Muscle of back (tissue), 11 donors: ENCODE data around the gene WIPF3. TPM values are rescaled to one million over a fixed set of nuclear protein-coding genes. Genes with fewer than 3 reads are reported as not detected.

Source experiments
- DNase-seq, 3 donors: peaks; one replicate each; pipeline versions ENCODE4 v3.0.0 to v3.0.0-alpha.2; 2013
- polyA plus RNA-seq, 10 donors: library from polyadenylated mRNA; unstranded; fragments of 120-200 nt; gene quantifications; one replicate each; pipeline ENCODE4 v1.2.1, GENCODE V29; 2013; ENCODE audit not compliant: insufficient read length in 10 of 10

The WIPF3 gene
- polyA plus RNA-seq, 10 donors, result 14.8 to 36.0 (median 18.6) TPM

DNA sequence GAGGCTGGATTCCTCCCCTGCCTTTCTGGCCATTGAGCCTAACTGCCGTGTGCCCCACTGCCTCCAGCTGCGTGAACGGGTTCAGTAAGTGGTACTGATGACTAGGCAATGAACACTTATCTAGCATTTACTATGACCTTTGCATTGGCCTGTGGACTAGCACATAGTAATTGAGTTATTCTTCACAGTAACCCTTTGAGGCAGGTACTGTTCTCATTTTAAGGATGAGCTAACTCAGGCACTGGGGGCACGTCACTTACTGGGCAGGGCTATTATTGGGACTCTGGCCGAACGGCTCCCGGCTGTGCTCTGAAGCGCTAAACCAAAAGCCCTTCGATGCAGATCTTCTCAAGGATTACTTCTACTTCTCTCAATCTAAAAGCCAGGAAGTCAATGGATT lies 38.3 kb downstream of the WIPF3 start:
- DNase-seq, result no peak

- no peak for DNase-seq
These were observed 41.2 kb downstream of the WIPF3 start for GRCh38 chr7:29847496-29847895.

GRCh38 chr7:29847916-29848315 lies 41.6 kb downstream of the WIPF3 start:
- no peak for DNase-seq

DNA sequence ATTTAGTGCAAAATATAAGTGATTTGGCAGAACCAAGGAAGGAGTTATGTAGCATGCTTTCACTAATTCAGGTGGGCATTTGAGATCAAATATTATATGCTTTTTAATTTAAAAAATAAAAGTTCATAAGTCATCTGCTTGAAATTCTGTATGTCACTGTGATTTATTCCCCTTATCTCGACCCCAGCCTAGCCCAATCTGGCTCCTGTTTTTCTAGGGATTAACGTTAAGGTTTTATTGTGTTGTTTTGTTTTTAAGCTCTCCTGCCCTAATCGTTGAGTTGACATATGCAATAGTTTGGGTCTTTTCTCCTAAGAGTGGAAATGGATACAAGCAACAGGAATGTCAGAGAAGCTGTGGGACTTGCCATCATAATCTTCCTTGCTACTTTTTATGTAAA lies 42.6 kb downstream of the WIPF3 start:
- no peak for DNase-seq

- peak in 1 of 3 donors; percentile 43 for DNase-seq
These were observed 45.2 kb downstream of the WIPF3 start for GRCh38 chr7:29851487-29851886.

- no peak for DNase-seq
These were observed 46.1 kb downstream of the WIPF3 start for GRCh38 chr7:29852457-29852856.

DNA sequence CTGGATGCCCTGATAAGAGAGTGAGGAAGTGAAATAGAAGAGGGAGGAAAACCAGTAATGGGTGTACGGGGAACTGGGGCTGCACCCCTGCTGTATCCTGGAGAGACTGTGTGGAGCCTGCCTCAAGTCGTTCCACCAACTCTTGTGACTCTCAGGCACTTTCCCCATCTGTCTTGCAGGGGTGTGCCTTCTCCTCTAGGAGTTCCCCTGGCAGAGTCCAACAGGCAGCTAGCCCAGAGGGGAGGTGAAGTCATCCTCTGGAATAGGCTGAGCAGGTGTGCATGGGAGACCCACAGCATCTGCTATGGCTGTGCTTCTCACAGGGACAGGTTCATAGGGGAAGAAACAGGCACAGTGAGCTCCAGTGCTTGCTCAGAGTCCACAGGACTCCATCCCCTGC lies 46.8 kb downstream of the WIPF3 start:
- DNase-seq, result peak in 1 of 3 donors; percentile 27

DNA sequence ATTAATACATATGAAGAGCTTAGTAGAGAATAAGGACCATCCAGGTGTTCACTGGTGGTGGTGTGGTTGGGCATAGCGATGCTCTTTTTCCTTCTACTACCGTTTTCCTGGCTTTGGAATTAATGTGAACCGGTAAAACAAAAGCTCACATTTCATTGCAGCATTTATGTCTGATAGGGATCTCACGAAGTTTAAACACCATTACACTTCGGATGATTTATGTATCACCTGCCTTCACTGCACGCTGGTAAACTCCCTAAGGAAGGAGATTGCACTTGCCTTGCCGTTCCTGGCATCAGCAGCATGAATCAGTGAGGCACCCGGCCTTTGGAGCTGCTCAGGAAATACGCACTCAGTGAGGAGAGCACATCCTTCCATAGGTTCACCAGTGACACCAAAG lies 47.5 kb downstream of the WIPF3 start:
- DNase-seq, result no peak

DNA sequence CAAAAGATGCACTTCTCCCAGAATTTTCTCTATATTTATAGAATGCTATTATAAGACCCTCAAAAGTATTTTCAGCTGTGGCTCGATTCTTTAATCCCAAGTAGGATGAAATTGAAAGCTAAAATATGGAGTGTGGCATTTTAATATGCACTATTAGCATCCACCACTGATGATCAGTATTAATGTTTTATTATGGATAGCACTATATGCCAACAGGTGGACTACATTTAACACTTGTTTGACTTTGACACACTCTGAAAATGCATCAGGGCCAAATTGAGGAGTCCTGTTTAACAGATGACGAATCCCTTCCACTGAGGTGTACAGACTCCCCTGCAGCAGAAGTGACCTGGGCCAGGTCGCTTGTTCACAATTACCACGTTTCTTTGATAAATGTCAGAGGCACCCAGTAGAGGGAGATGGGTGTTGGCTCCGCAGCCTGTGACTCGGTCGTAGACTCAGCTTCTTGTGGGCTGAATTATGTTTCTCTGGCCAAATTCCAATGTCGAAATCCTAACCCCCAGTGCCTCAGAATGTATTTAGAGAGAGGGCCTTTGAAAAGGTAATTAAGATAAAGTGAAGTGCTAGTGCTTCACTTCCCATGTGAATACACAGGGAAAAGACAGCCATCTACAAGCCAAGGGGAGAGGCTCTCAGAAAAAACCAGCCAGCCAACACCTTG lies 48.1 kb downstream of the WIPF3 start:
- no peak for DNase-seq

- no peak for DNase-seq
These were observed 51.3 kb downstream of the WIPF3 start for GRCh38 chr7:29857654-29858053.

- DNase-seq, result no peak
These were observed 52.1 kb downstream of the WIPF3 start for GRCh38 chr7:29858191-29858951.

GRCh38 chr7:29859104-29859503 lies 52.8 kb downstream of the WIPF3 start:
- no peak for DNase-seq

- DNase-seq, result peak in 1 of 3 donors; percentile 42
These were observed 53.3 kb downstream of the WIPF3 start for GRCh38 chr7:29859524-29860185.

DNA sequence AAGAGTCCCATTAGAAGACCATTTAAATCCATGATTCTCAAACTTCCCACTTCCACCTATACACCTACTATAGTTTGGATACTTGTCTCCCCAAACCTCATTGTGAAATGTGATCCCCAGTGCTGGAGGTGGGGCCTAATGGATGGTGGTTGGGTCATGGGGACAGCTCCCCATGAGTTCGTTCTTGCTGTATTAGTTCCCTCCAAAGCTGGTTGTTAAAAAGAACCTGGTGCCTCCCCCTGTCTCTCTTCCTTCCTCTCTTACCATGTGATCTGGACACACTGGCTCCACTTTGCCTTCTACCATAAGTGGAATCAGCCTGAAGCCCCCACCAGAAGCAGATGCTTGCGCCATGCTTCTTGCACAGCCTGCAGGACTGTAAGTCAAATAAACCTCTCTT lies 53.9 kb downstream of the WIPF3 start:
- no peak for DNase-seq

- no peak for DNase-seq
These were observed 55.6 kb downstream of the WIPF3 start for GRCh38 chr7:29861884-29862283.

DNA sequence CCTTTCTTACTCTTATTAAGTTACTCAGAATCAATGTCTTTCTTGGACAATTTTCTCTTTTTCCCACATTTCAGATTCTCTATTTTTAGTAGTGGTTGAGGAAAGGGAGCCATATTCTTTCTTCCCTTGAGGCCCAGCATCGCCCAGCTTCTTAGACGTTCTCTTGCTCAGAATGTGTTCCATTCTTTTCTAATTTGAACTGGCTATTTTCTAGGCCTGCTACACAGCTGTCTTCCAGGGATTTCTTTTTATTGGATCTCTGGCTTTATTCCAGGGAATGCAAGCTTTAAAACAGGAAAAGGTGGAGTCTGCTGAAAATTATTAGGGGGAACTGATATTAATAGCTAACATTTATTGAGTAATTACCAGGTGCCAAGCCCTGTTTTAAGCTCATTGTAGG lies 58.3 kb downstream of the WIPF3 start:
- peak in 1 of 3 donors; percentile 79 for DNase-seq

DNA sequence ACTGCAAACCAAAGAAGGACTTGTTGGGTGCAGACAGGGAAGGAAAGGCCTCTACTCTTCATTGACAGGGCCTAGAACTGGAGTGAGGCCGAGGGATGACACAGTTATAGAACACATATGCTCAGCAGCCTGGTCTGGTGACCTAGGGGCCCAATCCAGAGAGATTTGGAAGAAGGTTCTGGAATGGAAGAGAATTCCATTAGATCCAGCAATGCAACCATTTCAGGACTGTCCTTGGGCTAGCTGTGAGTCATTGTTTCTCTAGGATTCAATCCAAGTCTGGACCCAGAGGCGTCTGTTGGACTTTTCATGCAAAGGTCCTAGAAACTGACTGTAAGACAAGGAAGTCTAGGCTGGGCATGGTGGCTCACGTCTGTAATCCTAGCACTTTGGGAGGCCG lies 59.2 kb downstream of the WIPF3 start:
- no peak for DNase-seq

- no peak for DNase-seq
These were observed 60.2 kb downstream of the WIPF3 start for GRCh38 chr7:29866490-29866930.

DNA sequence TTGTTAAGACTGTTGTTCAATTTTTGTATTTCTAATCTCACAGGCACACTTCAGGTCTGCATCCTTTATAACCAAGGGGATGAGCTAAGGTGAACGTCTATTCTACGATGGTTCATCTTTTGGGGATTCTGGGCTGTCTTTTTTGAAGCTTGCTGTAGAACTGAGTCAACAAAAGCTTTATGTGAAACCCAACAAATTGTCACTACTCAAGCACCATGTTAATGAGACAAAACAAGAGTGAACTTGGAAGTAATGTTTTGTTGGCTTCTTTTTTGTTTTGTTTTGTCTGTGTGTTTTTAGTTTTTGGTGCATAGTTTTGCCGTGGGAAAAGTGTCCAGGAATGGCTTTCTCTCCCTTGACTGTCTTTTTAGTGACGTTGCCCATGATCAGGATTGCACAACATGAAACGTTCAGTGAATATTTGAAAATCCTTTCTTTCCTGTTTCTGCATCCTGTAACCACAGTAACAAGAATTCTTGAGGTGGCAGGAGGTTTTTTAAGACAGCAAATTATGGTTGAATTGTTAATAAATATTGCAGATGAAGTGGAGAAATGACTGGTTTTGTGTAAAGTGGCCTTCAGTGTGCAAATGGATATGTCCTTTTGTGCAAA lies 65.6 kb downstream of the WIPF3 start:
- no peak for DNase-seq

DNA sequence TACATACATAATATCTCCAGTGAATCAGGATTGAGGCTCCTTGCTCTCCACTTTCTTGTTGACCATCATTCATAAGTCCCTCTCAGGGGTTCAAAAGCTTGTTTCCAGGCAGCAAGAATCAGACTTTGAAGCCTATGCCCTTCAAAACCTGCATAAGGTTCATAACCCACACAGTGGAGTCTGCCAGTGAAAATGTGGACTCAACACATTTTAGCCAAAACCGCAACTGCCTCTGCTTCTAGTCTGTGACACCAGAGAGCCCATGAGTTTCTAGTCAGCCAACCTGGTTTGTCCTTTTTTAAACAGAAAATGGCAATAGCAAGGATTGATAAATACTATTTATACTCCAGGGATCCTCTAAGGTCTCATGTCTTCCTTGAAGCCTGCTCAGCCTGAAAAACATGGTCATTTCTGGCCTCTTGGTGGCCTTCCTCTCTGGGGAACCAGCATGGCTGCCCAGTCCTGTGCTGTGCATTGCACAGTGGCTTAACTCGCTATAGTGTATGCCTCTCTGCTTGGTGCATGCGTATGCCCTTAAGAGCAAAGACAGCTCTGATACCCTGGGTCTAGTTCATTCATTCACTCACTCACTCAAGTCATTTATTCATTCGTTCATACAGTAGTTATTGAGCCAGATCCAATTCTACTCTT lies 67.5 kb downstream of the WIPF3 start:
- no peak for DNase-seq

GRCh38 chr7:29875741-29876140 lies 69.4 kb downstream of the WIPF3 start:
- no peak for DNase-seq

- no peak for DNase-seq
These were observed 70.9 kb downstream of the WIPF3 start for GRCh38 chr7:29877196-29877595.
